ENCODE results near the gene WIZ. TPM values are rescaled to one million over a fixed set of nuclear protein-coding genes. Genes with fewer than 3 reads are reported as not detected.

WIZ gene
- total RNA-seq, 1 experiment from 2014 or later = 46.4 TPM

GRCh38 chr19:15428956-15429824, 20.6 kb downstream of the WIZ start:
- Mint-ChIP-seq H3K4me1 (ENCODE audit: insufficient read depth, unreplicated experiment) (peaks cover 20% of the 10 kb centered on the region), H3K27ac (ENCODE audit: low read depth, unreplicated experiment) (no peak overlapping the region), H3K27me3 (ENCODE audit: insufficient read depth, unreplicated experiment) (no peaks in the 10 kb centered on the region), H3K36me3 (ENCODE audit: insufficient read depth, unreplicated experiment) (peaks cover 30% of the 10 kb centered on the region), H3K9me3 (ENCODE audit: unreplicated experiment) (no peaks in the 10 kb centered on the region), H3K4me3 (ENCODE audit: unreplicated experiment) (no peak overlapping the region)
- ChIA-PET CTCF (interaction anchor here (0.6 to 3.1 kb wide), 3 partner anchors 8 to 267 kb away, joined by 3 to 13 read pairs (median 5); partner anchors contain the start of gene AKAP8L), POLR2A (interaction anchor here (0.6 to 5.8 kb wide), 3 partner anchors 10 to 1067 kb away, joined by 3 to 80 read pairs (median 3); partner anchors contain the start of genes AKAP8L, C19orf44 and CALR3)
- BruUV-seq (replicated peaks) = no TSS peak
- TF ChIP-seq, protein P1, sequence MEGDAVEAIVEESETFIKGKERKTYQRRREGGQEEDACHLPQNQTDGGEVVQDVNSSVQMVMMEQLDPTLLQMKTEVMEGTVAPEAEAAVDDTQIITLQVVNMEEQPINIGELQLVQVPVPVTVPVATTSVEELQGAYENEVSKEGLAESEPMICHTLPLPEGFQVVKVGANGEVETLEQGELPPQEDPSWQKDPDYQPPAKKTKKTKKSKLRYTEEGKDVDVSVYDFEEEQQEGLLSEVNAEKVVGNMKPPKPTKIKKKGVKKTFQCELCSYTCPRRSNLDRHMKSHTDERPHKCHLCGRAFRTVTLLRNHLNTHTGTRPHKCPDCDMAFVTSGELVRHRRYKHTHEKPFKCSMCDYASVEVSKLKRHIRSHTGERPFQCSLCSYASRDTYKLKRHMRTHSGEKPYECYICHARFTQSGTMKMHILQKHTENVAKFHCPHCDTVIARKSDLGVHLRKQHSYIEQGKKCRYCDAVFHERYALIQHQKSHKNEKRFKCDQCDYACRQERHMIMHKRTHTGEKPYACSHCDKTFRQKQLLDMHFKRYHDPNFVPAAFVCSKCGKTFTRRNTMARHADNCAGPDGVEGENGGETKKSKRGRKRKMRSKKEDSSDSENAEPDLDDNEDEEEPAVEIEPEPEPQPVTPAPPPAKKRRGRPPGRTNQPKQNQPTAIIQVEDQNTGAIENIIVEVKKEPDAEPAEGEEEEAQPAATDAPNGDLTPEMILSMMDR (IDR thresholded peaks at IDR 0.05; ENCODE audit: unreplicated experiment) = no peak
- no peak for DNase-seq (ENCODE audit: unreplicated experiment)
- intact Hi-C loops (cut with micrococcal nuclease) = no loop called here

DNA sequence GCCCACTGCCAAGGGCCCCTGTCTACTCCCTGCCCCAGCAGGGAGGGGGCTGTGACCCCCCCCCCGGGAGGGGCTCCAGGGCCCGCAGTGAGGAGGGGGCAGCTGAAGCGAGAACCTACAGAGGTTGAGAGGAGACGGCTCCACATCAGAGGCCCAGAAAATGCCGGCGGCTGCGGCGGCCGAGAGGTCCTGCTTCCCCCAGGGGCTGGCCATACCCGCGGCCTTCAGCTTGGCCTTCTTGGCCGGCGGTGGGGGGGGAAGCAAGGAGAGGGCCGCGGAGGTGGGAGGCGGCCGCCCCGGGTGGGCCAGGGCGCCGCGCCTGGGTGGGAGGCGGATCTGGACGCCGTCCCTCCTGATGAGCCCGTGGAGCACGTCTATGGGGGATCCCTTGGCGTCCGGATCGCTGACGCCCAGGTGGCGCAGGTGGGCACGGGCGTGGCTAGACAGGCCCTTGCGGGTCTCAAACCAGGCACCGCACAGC, 21.7 kb downstream of the WIZ start:
- Mint-ChIP-seq H3K9me3 (ENCODE audit: unreplicated experiment) (no peaks in the 10 kb centered on the region), H3K27me3 (ENCODE audit: insufficient read depth, unreplicated experiment) (no peaks in the 10 kb centered on the region), H3K4me1 (ENCODE audit: insufficient read depth, unreplicated experiment) (peaks cover 14% of the 10 kb centered on the region), H3K36me3 (ENCODE audit: insufficient read depth, unreplicated experiment) (peaks cover 41% of the 10 kb centered on the region), H3K27ac (ENCODE audit: low read depth, unreplicated experiment) (no peak overlapping the region), H3K4me3 (ENCODE audit: unreplicated experiment) (no peak overlapping the region)
- BruUV-seq (replicated peaks) = no TSS peak
- TF ChIP-seq, protein P1 (IDR thresholded peaks at IDR 0.05; ENCODE audit: unreplicated experiment) = no peak
- ChIA-PET POLR2A (interaction anchor here (0.7 to 5.8 kb wide), 2 partner anchors 9 to 11 kb away, joined by 3 to 80 read pairs; partner anchors contain the start of gene AKAP8L), CTCF (interaction anchor here (0.6 to 3.1 kb wide), 2 partner anchors 9 to 53 kb away, joined by 3 to 13 read pairs; partner anchors contain the start of gene AKAP8L)
- intact Hi-C loops (cut with micrococcal nuclease) = no loop called here
- DNase-seq (ENCODE audit: unreplicated experiment) = no peak

- TF ChIP-seq, protein P1 (IDR thresholded peaks at IDR 0.05; ENCODE audit: unreplicated experiment) = no peak
- peaks cover 48% of the 10 kb centered on the region for H3K36me3 Mint-ChIP-seq (ENCODE audit: insufficient read depth, unreplicated experiment)
These were observed 22.4 kb downstream of the WIZ start for GRCh38 chr19:15427350-15427700.

More at GRCh38 chr19:15427350-15427700, 22.4 kb downstream of the WIZ start:
- POLR2A ChIA-PET = no interaction called here
- BruUV-seq (replicated peaks) = no TSS peak
- no peak overlapping the region for H3K4me3 Mint-ChIP-seq (ENCODE audit: unreplicated experiment)
- CTCF ChIA-PET = no interaction called here
- DNase-seq (ENCODE audit: unreplicated experiment) = no peak
- H3K9me3 Mint-ChIP-seq (ENCODE audit: unreplicated experiment) = no peaks in the 10 kb centered on the region
- peaks cover 14% of the 10 kb centered on the region for H3K4me1 Mint-ChIP-seq (ENCODE audit: insufficient read depth, unreplicated experiment)
- intact Hi-C loops (cut with micrococcal nuclease) = no loop called here
- H3K27me3 Mint-ChIP-seq (ENCODE audit: insufficient read depth, unreplicated experiment) = no peaks in the 10 kb centered on the region
- H3K27ac Mint-ChIP-seq (ENCODE audit: low read depth, unreplicated experiment) = no peak overlapping the region
